Endometrial microvascular endothelial cells (primary cell): ENCODE data around the gene CDON. TPM values are rescaled to one million over a fixed set of nuclear protein-coding genes. Genes with fewer than 3 reads are reported as not detected.

Source experiments
- in situ Hi-C: cut with HindIII; loops from 2 replicates; pipeline ENCODE4 v1.10.0; 2017; ENCODE audit warnings: low sequenced_read_pairs, low pct_unique_long_range_greater_than_20kb; ENCODE audit errors: inconsistent ontology term
- total RNA-seq: library from RNA; depleted of rRNA; stranded (reverse); fragments of >200 nt; gene quantifications from one replicate; pipeline ENCODE4 v1.2.3, GENCODE V29; 2015; ENCODE audit errors: inconsistent ontology term

The CDON gene
- total RNA-seq, 1 donor from 2014 or later: 4.3 TPM

DNA sequence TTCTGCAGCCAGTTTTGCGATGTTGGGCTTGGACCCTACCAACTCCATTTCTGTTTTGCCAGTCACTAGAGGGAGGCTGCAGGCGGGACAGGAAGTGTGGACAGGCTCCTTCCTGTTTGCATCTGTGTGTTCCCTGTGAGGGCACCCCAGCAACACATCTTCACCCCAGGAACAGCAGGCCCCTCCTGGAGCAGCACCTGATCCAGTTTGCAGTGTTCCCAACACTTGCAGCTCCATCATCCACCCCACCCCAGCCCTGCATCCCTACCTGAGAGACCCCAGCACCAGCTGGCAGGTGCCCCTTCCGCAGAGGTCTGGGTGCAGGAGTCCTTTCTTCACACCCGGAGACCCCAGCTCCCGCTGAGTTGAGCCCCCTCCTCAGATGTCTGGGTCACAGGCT lies 124.2 kb downstream of the CDON start:
- in situ Hi-C loops: loop anchor here (25.0 kb wide), 1 partner anchor 249 kb away; no protein-coding TSS in a partner anchor

GRCh38 chr11:125935618-125936199 lies 127.0 kb downstream of the CDON start:
- in situ Hi-C loops: loop anchor here (25.0 kb wide), 1 partner anchor 252 kb away; no protein-coding TSS in a partner anchor

DNA sequence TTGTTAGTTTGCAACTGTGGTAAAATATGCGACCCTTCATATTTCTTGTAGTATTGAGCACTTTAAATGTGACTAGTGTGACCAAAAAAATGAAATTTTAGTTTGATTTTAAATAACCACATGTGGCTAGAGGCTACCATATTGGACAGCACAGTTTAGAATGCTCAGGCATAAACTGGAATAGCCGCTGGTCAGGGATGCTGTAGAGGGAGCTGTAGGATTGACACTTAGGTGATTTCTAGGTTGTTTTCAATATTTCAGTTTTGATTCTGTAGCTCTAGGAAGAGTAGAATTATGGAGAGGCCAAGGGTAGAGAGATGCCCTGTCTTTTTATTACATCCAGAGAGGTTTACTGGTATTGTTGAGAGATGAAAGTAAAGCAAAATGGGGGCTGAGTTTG lies 127.6 kb downstream of the CDON start:
- in situ Hi-C loops: loop anchor here (25.0 kb wide), 1 partner anchor 252 kb away; no protein-coding TSS in a partner anchor

GRCh38 chr11:125934473-125934872 lies 128.2 kb downstream of the CDON start:
- in situ Hi-C loops: loop anchor here (25.0 kb wide), 1 partner anchor 253 kb away; no protein-coding TSS in a partner anchor

DNA sequence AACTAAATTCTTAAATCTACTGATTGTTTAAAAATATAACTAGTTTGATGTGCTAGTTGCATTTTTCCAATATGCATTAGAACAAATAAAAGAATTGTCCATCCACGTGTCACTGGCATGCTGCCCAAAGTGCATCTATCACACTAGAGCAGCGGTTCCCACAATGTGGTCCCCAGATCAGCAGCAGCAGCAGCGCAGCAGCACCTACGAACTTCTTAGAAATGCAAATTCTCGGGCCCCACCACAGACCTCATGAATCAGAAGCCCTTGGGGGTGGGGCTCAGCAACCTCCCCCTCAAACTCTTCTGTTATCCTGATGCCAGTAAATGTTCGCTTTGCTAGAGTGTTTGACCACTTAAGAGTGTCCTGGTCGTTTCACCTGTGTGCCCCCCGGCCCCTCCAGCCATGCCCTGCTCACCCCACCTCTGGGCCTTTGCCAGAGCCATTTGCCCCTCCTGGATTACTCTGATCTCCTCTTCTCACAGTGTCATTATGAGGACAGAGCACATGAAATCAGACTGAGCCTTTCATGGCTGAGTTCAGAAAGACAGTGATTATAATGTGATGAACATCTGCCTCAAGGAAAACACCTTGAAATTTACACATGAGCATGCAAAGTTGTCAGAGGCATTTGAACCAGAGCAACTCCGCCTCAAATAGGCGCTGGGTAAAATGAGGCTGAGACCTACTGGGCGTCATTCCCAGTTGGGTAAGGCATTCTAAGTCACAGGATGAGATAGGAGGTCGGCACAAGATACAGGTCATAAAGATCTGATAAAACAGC lies 129.4 kb downstream of the CDON start:
- in situ Hi-C loops: loop anchor here (25.0 kb wide), 1 partner anchor 254 kb away; no protein-coding TSS in a partner anchor

DNA sequence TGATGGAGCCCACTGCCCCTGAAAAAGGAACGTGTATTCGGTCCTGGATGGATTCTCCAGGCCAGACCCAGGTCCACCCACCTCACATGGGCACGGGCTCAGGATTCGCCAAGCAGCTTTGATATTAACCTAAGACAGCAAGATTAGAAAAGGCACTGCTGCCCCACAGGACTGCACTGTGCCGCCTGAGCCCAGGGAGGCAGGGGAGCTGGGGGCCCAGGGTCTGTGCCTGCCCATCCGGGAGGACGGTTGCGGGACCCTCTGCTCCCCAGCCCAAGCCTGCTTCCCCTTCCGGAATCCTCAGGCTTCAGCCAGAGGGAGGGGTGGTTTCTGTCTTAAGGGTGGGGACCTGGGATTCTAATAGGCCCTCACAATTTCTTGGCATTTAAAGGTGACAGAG lies 130.4 kb downstream of the CDON start:
- in situ Hi-C loops: loop anchor here (25.0 kb wide), 1 partner anchor 255 kb away; no protein-coding TSS in a partner anchor

GRCh38 chr11:125931668-125932067 lies 131.0 kb downstream of the CDON start:
- in situ Hi-C loops: loop anchor here (25.0 kb wide), 1 partner anchor 256 kb away; no protein-coding TSS in a partner anchor

DNA sequence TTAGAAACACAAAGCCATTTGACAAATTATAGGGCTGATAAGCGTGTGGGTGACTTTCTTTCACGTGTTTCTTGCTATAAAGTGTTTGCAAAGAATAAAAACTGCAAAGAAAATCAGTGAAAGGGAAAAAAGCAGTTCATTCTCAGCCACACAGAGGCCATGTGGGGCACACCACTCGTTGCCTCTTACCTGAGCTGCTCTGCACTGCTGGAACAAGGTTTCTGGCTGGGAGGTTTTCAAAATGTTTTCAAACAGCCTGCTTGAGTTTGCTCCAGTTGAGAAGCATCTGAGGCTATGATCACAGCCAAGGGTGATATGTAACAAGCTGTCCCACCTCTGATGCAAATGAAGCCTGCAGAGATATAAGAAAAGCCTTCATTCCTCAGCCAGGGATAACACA lies 131.6 kb downstream of the CDON start:
- in situ Hi-C loops: loop anchor here (25.0 kb wide), 1 partner anchor 256 kb away; no protein-coding TSS in a partner anchor

DNA sequence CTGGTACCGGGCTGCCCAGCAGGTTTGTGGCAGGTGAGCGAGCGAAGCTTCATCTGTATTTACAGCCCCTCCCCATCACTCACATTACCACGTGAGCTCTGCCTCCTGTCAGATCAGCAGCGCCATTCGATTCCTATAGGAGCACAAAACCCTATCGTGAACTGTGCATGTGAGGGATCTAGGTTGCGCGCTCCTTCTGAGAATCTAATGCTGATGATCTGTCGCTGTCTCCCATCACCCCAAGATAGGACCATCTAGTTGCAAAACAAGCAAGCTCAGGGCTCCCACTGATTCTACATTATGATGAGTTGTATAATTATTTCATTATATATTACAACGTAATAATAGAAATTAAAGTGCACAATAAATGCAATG lies 132.6 kb downstream of the CDON start:
- in situ Hi-C loops: loop anchor here (25.0 kb wide), 1 partner anchor 257 kb away; no protein-coding TSS in a partner anchor

GRCh38 chr11:125929445-125930075 lies 133.1 kb downstream of the CDON start:
- in situ Hi-C loops: loop anchor here (25.0 kb wide), 1 partner anchor 258 kb away; no protein-coding TSS in a partner anchor

DNA sequence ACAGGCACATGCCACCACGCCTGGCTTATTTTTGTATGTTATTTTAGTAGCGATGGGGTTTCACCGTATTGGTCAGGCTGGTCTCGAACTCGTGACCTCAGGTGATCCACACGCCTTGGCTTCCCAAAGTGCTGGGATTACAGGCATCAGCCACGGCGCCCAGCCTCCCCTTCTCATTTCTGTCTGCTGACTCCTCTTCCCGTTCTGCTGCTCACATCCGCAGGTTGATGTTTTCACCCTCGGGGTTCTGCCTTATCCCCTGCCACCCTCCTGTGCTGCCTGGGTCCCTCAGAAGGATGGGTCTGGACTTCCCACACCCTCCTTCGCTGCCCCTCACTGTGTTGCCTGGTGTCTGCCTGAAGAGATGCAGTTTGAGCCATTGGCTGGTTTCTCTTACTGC lies 136.0 kb downstream of the CDON start:
- in situ Hi-C loops: loop anchor here (25.0 kb wide), 1 partner anchor 261 kb away; no protein-coding TSS in a partner anchor

DNA sequence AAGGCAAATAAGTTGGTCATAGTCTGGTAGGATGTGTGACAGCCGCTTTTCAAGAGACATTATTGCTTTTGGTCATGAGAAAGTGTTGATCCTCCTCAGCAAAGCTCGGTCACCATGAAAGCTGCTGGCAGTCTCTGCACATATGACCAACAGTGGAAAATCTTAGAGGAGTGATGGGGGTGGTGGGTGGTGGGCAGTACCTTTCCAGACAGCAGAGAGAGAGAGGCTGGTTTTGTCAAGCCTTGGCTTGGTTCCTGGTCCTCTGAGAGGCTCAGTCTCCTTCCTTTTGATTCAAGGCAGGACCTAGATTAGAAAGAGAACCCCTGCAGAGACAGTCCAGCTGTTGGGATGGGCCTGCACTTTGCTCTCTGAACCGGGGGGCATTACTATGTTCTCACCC lies 136.9 kb downstream of the CDON start:
- in situ Hi-C loops: loop anchor here (25.0 kb wide), 1 partner anchor 261 kb away; no protein-coding TSS in a partner anchor

DNA sequence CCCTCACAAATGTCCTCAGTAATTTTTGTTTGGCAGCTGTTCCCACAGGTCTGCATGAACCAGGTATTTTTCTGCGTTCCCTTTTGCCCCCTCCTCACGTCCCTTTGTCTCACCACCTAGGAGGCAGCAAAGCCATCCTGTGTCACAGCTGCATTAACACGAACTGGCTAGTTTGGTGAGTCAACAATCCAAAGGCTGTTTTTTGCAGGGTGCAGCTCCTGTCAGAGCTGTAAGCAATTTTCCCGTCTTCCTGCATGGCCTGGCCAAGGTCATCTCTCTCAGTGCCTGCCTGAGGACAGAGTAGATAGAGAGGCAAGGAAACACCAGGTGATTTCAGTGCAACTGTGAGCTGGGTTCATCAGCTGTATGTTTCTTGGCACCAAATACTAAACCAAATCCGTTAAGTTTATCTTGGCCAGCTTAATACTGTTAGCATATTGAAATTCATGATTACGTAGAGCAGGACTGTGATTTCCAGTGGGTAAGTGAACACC lies 137.4 kb downstream of the CDON start:
- in situ Hi-C loops: loop anchor here (25.0 kb wide), 1 partner anchor 262 kb away; no protein-coding TSS in a partner anchor

- in situ Hi-C loops: loop anchor here (25.0 kb wide), 1 partner anchor 263 kb away; no protein-coding TSS in a partner anchor
Measured at GRCh38 chr11:125924384-125925007, 138.2 kb downstream of the CDON start.

GRCh38 chr11:125923633-125924032 lies 139.0 kb downstream of the CDON start:
- in situ Hi-C loops: no loop called here

DNA sequence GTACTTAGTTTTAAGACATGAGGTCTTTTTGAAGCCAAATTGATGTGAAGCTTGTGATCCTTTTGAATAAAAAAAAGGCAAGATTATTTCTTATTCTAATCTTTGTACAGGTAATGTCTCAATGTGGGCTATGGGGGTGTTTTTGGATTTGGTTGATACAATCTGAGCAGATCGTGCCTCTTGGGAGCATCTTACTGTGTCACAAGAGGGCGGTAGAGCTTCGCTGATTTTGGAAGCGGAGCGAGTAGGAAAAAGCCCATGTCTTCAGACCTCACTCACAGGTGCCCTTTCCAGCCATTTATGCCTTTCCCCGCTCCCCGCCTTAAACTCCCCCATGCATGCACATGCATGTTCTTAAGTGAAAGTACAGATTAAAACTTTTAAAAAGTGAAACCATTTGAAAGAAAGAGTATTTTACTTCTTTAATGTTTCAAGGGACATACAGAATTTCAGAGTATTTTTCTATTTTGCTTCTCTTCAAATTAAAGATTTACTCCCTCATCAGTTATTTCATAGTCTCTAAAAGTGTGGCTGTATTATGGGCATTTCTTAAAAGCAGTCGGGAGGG lies 139.6 kb downstream of the CDON start:
- in situ Hi-C loops: no loop called here

DNA sequence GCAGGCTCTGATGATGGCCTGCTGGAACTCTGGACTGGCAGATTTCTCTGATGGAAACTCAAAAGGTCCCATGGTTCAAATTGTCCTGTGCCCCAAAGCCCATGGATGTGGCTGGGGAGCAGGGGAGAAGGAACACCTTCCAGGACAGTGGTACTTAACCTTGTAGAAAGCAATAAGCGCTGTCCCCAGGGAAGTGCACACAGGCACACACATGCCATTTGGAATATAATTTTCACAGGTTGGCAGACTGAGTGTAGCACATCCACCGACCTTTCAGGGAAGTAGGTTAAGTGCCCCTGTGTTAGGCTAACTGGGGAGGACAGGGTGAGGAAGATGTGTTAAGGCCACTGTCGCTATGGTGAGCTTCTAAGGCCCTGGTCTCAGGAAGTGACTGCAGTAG lies 140.5 kb downstream of the CDON start:
- in situ Hi-C loops: no loop called here

DNA sequence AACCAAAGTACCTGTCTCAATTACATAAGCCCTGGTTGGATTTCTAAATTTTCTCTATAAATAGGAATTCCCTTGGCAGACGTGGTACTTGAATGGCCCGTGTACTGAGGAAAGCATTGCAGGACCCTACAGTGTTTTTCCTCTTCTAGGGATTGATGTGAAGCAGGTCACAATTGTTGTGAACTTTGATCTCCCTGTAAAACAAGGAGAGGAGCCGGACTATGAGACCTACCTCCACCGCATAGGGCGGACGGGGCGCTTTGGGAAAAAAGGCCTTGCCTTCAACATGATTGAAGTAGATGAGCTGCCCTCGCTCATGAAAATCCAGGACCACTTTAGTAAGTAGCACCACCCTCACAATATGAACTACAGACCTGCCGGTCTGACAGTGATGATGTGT lies 141.6 kb downstream of the CDON start:
- in situ Hi-C loops: no loop called here
